MG63 (cell line): ENCODE measurements around the gene LIX1. TPM values are rescaled to one million over a fixed set of nuclear protein-coding genes. Genes with fewer than 3 reads are reported as not detected.
"Not testable (repeated sequence)": the region's sequence is repeated elsewhere in the genome, so short reads cannot be mapped to it uniquely, and the experiment has no call there.

Source experiments
- DNase-seq: peaks from one replicate; pipeline ENCODE4 v3.0.0-alpha.2; 2020
- H3K27me3 ChIP-seq: fragments of 250-450 bp; sonication (Bioruptor Pico); 2 replicates; pipeline ENCODE4 v1.5.1; 2020; ENCODE audit warnings: mild to moderate bottlenecking, moderate library complexity
- H3K36me3 ChIP-seq: fragments of 250-450 bp; sonication (Bioruptor Pico); 2 replicates; pipeline ENCODE4 v1.5.1; 2020; ENCODE audit warnings: mild to moderate bottlenecking, moderate library complexity
- H3K4me3 ChIP-seq: fragments of 250-450 bp; sonication (Bioruptor Pico); 2 replicates; pipeline ENCODE4 v1.5.1; 2020; ENCODE audit warnings: mild to moderate bottlenecking, moderate library complexity
- H3K9me3 ChIP-seq: fragments of 250-450 bp; sonication (Bioruptor Pico); 2 replicates; pipeline ENCODE4 v1.5.1; 2020; ENCODE audit warnings: mild to moderate bottlenecking, moderate library complexity
- total RNA-seq: library from RNA; depleted of rRNA; stranded (reverse); fragments of >200 nt; shearing (Covaris generic); gene quantifications from 2 replicates; pipeline ENCODE4 v1.2.3, GENCODE V29; 2014; ENCODE audit warnings: low replicate concordance; rRNA removed

LIX1 gene
- not detected in 2 replicates for total RNA-seq

- Histone ChIP-seq H3K4me3 (no peak within 1 kb of the TSS), H3K27me3 (peaks cover 16% of the 10 kb centered on the region), H3K9me3 (no peaks in the 10 kb centered on the region), H3K36me3 (no peaks in the 10 kb centered on the region)
- DNase-seq = peak; percentile 8
Observed at GRCh38 chr5:97142521-97143254, at the start of gene LIX1. Gene LIX1, minus strand, starts transcription at chr5:97142611. Its CDS starts 35 bp downstream, at chr5:97142576.

GRCh38 chr5:97191893-97192292 is 49.5 kb upstream of the LIX1 start:
- Histone ChIP-seq H3K9me3 (no peaks in the 10 kb centered on the region), H3K27me3 (no peaks in the 10 kb centered on the region), H3K4me3 (no peak overlapping the region), H3K36me3 (no peaks in the 10 kb centered on the region)
- DNase-seq = no peak

GRCh38 chr5:97189523-97189922 is 47.1 kb upstream of the LIX1 start:
- H3K9me3 ChIP-seq, H3K4me3 ChIP-seq, DNase-seq, H3K36me3 ChIP-seq, H3K27me3 ChIP-seq: not testable (repeated sequence)

- peak overlapping the region; percentile 86 for H3K4me3 ChIP-seq
- H3K9me3 ChIP-seq = peaks cover 4% of the 10 kb centered on the region; the same call in 1 of the 2 replicates
- H3K36me3 ChIP-seq = peaks cover 12% of the 10 kb centered on the region
- no peak for DNase-seq
- H3K27me3 ChIP-seq = no peaks in the 10 kb centered on the region
Observed at GRCh38 chr5:97183930-97184213, 41.5 kb upstream of the LIX1 start.

DNA sequence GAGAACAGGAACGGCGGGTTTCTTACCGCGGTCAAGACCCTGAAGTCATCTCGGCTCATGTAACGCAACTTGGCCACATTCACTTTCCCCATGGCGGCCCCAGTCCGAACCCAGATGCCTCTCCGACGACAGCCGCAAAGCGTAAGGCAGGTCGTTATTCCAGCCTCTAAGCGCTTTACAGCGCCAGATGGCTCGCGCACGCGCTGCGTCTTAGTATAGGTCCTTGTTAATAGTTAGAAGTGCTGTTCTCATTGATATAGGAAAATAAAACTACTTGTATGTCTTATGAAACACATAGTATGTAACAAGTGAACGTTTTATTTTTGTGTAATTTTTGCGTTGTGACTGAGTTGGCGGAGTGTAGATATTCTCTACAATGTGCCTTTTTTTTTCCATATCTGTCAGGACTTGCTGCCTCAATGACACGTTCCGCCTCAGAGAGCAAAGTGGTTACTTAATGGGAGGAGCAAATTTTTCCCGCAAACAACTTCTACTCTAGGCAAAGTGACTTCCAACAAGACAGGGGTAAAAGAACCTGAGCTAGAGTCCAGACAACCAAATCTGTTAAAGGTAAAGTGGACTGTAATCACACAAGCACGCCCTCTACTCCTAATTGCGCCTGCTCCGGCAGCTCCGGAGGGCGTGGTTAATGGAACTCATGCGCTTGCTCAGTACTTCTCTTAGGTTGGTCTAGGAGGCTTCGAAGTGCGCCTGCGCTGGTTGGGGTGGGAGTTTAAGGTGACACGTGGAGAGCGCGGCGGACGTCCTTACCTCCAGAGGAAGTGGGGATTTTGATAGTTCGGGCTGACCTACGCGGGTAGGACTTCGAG is 40.9 kb upstream of the LIX1 start, which contains the start of gene RIOK2:
TSS of gene RIOK2 (minus strand) at position 148 of the 830 bp plus-strand sequence. CDS start at position 92, 56 bp downstream.
- H3K27me3 ChIP-seq = no peaks in the 10 kb centered on the region
- DNase-seq = peak; percentile 98
- H3K36me3 ChIP-seq = peaks cover 14% of the 10 kb centered on the region
- H3K4me3 ChIP-seq = peak within 1 kb of the TSS; percentile 86
- H3K9me3 ChIP-seq = peaks cover 4% of the 10 kb centered on the region; the same call in 1 of the 2 replicates

DNA sequence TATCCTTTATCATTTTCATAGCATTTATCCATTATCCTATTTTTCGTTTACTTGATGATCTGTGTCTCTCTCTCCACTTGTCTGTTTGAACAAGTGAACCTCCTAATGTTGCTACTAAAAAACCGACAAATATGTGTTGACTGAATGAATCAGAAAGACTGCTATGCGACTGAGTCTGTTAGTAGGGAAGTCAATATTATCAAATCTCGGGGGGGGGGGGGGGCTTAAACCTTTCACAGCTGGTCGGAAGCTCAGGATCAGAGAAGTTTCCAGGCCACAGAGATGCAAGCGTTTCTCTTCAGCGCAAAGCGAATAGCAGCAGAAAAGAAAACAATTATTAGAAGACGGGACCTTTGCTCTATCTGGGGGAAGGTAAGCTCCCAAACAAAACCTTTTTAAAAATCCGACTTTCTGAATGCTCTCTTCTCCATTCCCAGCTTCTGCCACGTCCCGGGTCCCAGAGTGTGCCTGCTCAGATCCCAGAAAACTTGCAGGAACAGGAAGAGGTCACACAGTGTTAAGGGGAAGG is 40.2 kb upstream of the LIX1 start:
- H3K9me3 ChIP-seq = peaks cover 4% of the 10 kb centered on the region; the same call in 1 of the 2 replicates
- no peaks in the 10 kb centered on the region for H3K27me3 ChIP-seq
- no peak for DNase-seq
- peak overlapping the region; percentile 86 for H3K4me3 ChIP-seq
- H3K36me3 ChIP-seq = peaks cover 18% of the 10 kb centered on the region

GRCh38 chr5:97181856-97182545 is 39.6 kb upstream of the LIX1 start:
- DNase-seq = no peak
- Histone ChIP-seq H3K9me3 (peaks cover 4% of the 10 kb centered on the region; the same call in 1 of the 2 replicates), H3K36me3 (peaks cover 25% of the 10 kb centered on the region), H3K27me3 (no peaks in the 10 kb centered on the region), H3K4me3 (peak overlapping the region; percentile 86)

DNA sequence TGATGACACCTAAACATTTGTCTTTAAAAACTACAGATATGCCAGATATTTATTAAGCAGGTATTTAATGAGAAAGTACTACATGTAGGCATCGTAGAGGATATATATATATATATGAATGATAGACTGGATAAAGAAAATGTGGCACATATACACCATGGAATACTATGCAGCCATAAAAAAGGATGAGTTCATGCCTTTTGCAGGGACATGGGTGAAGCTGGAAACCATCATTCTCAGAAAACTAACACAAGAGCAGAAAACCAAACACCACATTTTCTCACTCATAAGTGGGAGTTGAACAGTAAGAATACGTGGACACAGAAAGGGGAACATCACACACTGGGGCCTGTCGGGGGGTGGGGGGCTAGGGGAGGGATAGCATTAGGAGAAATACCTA is 37.0 kb upstream of the LIX1 start:
- DNase-seq, H3K27me3 ChIP-seq, H3K4me3 ChIP-seq, H3K9me3 ChIP-seq: not testable (repeated sequence)
- peaks cover 50% of the 10 kb centered on the region for H3K36me3 ChIP-seq

GRCh38 chr5:97172227-97172626 is 29.8 kb upstream of the LIX1 start:
- Histone ChIP-seq H3K36me3 (peaks cover 89% of the 10 kb centered on the region), H3K9me3 (no peaks in the 10 kb centered on the region), H3K4me3 (no peak overlapping the region), H3K27me3 (no peaks in the 10 kb centered on the region)
- DNase-seq = no peak

DNA sequence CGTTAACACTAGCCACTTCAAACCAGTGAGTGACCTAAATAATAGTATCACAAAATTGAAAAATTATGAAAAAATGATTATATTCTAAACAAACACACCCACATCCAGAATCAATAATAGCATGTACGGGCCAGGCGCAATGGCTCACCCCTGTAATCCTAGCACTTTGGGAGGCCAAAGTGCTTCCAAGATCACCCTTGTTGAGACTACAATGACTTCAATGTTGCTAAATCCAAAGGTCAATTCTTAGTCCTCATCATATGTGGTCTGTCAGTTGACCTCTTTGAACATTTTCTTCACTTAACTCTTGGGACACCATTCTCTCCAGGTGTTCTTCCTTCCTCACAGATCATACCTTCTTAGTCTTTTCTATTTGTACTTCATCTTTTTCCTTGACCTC is 29.3 kb upstream of the LIX1 start:
- no peaks in the 10 kb centered on the region for H3K27me3 ChIP-seq
- no peaks in the 10 kb centered on the region for H3K9me3 ChIP-seq
- H3K4me3 ChIP-seq = no peak overlapping the region
- no peak for DNase-seq
- peaks cover 88% of the 10 kb centered on the region for H3K36me3 ChIP-seq

DNA sequence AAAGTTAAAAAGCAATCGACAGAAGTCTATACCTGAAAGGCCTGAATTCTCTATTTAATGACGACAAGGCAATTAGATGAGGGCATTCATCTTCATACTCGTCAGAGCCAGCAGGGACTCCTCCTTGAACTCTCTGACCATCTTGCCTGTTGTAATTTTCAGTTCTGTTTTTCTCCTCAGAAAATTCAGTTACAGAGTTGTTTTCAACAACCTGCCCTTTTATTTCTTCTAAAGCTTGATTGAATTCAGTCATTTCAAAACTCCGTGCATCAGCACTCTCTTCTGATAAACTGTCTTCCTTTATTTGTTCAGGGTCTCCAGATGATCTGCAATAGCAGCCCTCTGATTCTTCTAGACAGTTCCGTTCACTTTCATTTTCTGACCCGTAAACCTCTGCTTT is 25.0 kb upstream of the LIX1 start:
- Histone ChIP-seq H3K4me3 (no peak overlapping the region), H3K9me3 (no peaks in the 10 kb centered on the region), H3K36me3 (peaks cover 83% of the 10 kb centered on the region), H3K27me3 (no peaks in the 10 kb centered on the region)
- no peak for DNase-seq

GRCh38 chr5:97165726-97166125 is 23.3 kb upstream of the LIX1 start:
- Histone ChIP-seq H3K9me3 (no peaks in the 10 kb centered on the region), H3K4me3 (no peak overlapping the region), H3K27me3 (no peaks in the 10 kb centered on the region), H3K36me3 (peaks cover 87% of the 10 kb centered on the region)
- DNase-seq = no peak

GRCh38 chr5:97164846-97165245 is 22.4 kb upstream of the LIX1 start:
- H3K36me3 ChIP-seq = peaks cover 88% of the 10 kb centered on the region
- H3K27me3 ChIP-seq = no peaks in the 10 kb centered on the region
- H3K9me3 ChIP-seq = no peaks in the 10 kb centered on the region
- DNase-seq = no peak
- H3K4me3 ChIP-seq = no peak overlapping the region

DNA sequence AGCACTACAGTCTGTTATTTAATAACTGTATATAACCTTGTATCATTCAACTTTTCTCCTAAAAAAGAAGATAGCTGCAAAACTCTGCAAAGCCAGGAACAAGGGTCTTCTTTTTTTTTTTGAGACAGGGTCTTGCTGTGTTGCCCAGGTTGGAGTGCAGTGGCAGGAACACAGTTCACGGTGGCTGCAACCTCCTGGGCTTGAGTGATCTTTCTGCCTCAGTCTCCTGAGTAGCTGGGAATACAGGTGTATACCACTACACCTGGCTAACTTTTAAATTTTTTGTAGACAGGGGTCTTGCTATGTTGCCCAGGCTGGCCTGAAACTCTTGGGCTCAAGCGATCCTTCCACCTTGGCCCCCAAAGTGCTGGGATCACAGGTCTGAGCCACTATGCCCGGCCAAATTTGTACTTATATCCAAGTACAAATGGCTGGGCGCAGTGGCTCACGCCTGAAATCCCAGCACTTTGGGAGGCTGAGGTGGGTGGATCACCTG is 21.4 kb upstream of the LIX1 start:
- H3K4me3 ChIP-seq = no peak overlapping the region
- no peaks in the 10 kb centered on the region for H3K9me3 ChIP-seq
- peaks cover 82% of the 10 kb centered on the region for H3K36me3 ChIP-seq
- no peak for DNase-seq
- no peaks in the 10 kb centered on the region for H3K27me3 ChIP-seq

GRCh38 chr5:97163360-97163764 is 21.0 kb upstream of the LIX1 start:
- peaks cover 77% of the 10 kb centered on the region for H3K36me3 ChIP-seq

GRCh38 chr5:97162045-97162444 is 19.6 kb upstream of the LIX1 start:
- Histone ChIP-seq H3K27me3 (no peaks in the 10 kb centered on the region), H3K9me3 (peaks cover 13% of the 10 kb centered on the region), H3K36me3 (peaks cover 64% of the 10 kb centered on the region), H3K4me3 (no peak overlapping the region)
- peak; percentile 32 for DNase-seq

More at GRCh38 chr5:97163360-97163764, 21.0 kb upstream of the LIX1 start:
- no peak for DNase-seq
- no peaks in the 10 kb centered on the region for H3K27me3 ChIP-seq
- H3K4me3 ChIP-seq = no peak overlapping the region
- peaks cover 1% of the 10 kb centered on the region; the same call in 1 of the 2 replicates for H3K9me3 ChIP-seq
